ENCODE measurements around the gene TSKU. TPM values are rescaled to one million over a fixed set of nuclear protein-coding genes. Genes with fewer than 3 reads are reported as not detected.
A peak's percentile ranks its signal among the peaks of the same experiment; 100 is the strongest.

The TSKU gene
- 10 to 100 TPM; 14.8 to 32.4 (median 20.2) TPM for polyA plus RNA-seq (ENCODE audit: insufficient read length in 10 of 10)
- long read RNA-seq, donor 1, transcript TSKU-201 (2 exons, 2,712 nt) = major isoform, 12 of 12 reads
- long read RNA-seq, donor 1, partial matches to known transcripts = 0 of 12 reads
- long read RNA-seq, donor 1, other reads (novel, unspliced or antisense) = 0 of 12 reads
- long read RNA-seq, donor 2, transcript TSKU-201 (2 exons, 2,712 nt) = major isoform, 9 of 9 reads
- long read RNA-seq, donor 2, partial matches to known transcripts = 0 of 9 reads
- long read RNA-seq, donor 2, other reads (novel, unspliced or antisense) = 0 of 9 reads
- long read RNA-seq, donor 3 = 0 reads
- long read RNA-seq, donor 4, transcript TSKU-201 (2 exons, 2,712 nt) = major isoform, 6 of 6 reads
- long read RNA-seq, donor 4, partial matches to known transcripts = 0 of 6 reads
- long read RNA-seq, donor 4, other reads (novel, unspliced or antisense) = 0 of 6 reads
- long read RNA-seq, donor 5, transcript TSKU-201 (2 exons, 2,712 nt) = major isoform, 13 of 42 reads
- long read RNA-seq, donor 5, partial matches to known transcripts = 29 of 42 reads
- long read RNA-seq, donor 5, other reads (novel, unspliced or antisense) = 0 of 42 reads
- long read RNA-seq, donor 6, transcript TSKU-201 (2 exons, 2,712 nt) = major isoform, 21 of 21 reads
- long read RNA-seq, donor 6, partial matches to known transcripts = 0 of 21 reads
- long read RNA-seq, donor 6, other reads (novel, unspliced or antisense) = 0 of 21 reads
- long read RNA-seq, donor 7, transcript TSKU-201 (2 exons, 2,712 nt) = major isoform, 8 of 8 reads
- long read RNA-seq, donor 7, partial matches to known transcripts = 0 of 8 reads
- long read RNA-seq, donor 7, other reads (novel, unspliced or antisense) = 0 of 8 reads
- long read RNA-seq, donor 8, transcript TSKU-201 (2 exons, 2,712 nt) = major isoform, 8 of 8 reads
- long read RNA-seq, donor 8, partial matches to known transcripts = 0 of 8 reads
- long read RNA-seq, donor 8, other reads (novel, unspliced or antisense) = 0 of 8 reads
- long read RNA-seq, donor 9, partial matches to known transcripts = 0 of 3 reads
- long read RNA-seq, donor 9, other reads (novel, unspliced or antisense) = 0 of 3 reads

- peak in 1 of 3 donors; percentile 87 for DNase-seq
Measured at GRCh38 chr11:76783294-76783895, at the start of gene TSKU. TSKU (plus strand) TSS chr11:76783356; CDS start chr11:76795617, 12,261 bp downstream.

GRCh38 chr11:76733906-76734305 lies 49.2 kb upstream of the TSKU start:
- DNase-seq = peak; percentile 40 to 68 (median 57)

- DNase-seq = no peak
Measured at GRCh38 chr11:76734456-76735420, 48.4 kb upstream of the TSKU start.

- no peak for DNase-seq
Measured at GRCh38 chr11:76735841-76736240, 47.3 kb upstream of the TSKU start.

GRCh38 chr11:76736266-76736665 lies 46.9 kb upstream of the TSKU start:
- DNase-seq = no peak

GRCh38 chr11:76736773-76737495 lies 46.2 kb upstream of the TSKU start:
- no peak for DNase-seq

GRCh38 chr11:76738618-76739240 lies 44.4 kb upstream of the TSKU start:
- DNase-seq = no peak

- no peak for DNase-seq
Measured at GRCh38 chr11:76739798-76740197, 43.4 kb upstream of the TSKU start.

GRCh38 chr11:76740772-76741171 lies 42.4 kb upstream of the TSKU start:
- DNase-seq = no peak

- DNase-seq = peak in 2 of 3 donors; percentile 38 to 56
Measured at GRCh38 chr11:76742902-76743301, 40.3 kb upstream of the TSKU start.

GRCh38 chr11:76744186-76745043 lies 38.7 kb upstream of the TSKU start:
- peak in 2 of 3 donors; percentile 41 to 64 for DNase-seq

- no peak for DNase-seq
Measured at GRCh38 chr11:76745044-76745376, 38.1 kb upstream of the TSKU start.

- no peak for DNase-seq
Measured at GRCh38 chr11:76745561-76746207, 37.5 kb upstream of the TSKU start.

- DNase-seq = no peak
Measured at GRCh38 chr11:76747153-76747914, 35.8 kb upstream of the TSKU start.

GRCh38 chr11:76747915-76748860 lies 35.0 kb upstream of the TSKU start:
- DNase-seq = no peak

- DNase-seq = no peak
Measured at GRCh38 chr11:76748948-76749347, 34.2 kb upstream of the TSKU start.
